Type B pancreatic cell (in vitro differentiated cells): ENCODE measurements around the gene IMPDH1. TPM values are rescaled to one million over a fixed set of nuclear protein-coding genes. Genes with fewer than 3 reads are reported as not detected.

Experiments used
- DNase-seq: peaks from one replicate; pipeline ENCODE4 v3.0.0; 2021; ENCODE audit warnings: mixed read lengths; ENCODE audit not compliant: unreplicated experiment; ENCODE audit errors: extremely low spot score
- H3K27ac Mint-ChIP-seq: 2 replicates; pipeline ENCODE4 v1.8.0; 2021; ENCODE audit warnings: mild to moderate bottlenecking, mixed read lengths
- H3K27me3 Mint-ChIP-seq: 2 replicates; pipeline ENCODE4 v1.8.0; 2021; ENCODE audit warnings: mixed read lengths
- H3K36me3 Mint-ChIP-seq: 2 replicates; pipeline ENCODE4 v1.8.0; 2021; ENCODE audit warnings: mixed read lengths
- H3K4me1 Mint-ChIP-seq: one replicate; pipeline ENCODE4 v1.8.0; 2021; ENCODE audit warnings: mixed read lengths; ENCODE audit not compliant: unreplicated experiment
- H3K4me3 Mint-ChIP-seq: 2 replicates; pipeline ENCODE4 v1.8.0; 2021; ENCODE audit warnings: mild to moderate bottlenecking, mixed read lengths
- H3K9me3 Mint-ChIP-seq: 2 replicates; pipeline ENCODE4 v1.8.0; 2021; ENCODE audit warnings: mixed read lengths
- CTCF ChIP-seq: fragments of 200-600 bp; sonication (generic); conservative IDR thresholded peaks from 2 replicates; pipeline ENCODE4 v1.5.0; 2021; ENCODE audit warnings: antibody characterized with exemption, mild to moderate bottlenecking
- total RNA-seq: library from RNA; stranded (reverse); gene quantifications from 2 replicates; pipeline ENCODE4 v1.2.1, GENCODE V29; 2021; ENCODE audit warnings: low replicate concordance

The IMPDH1 gene
- total RNA-seq, 1 donor from 2014 or later: 42.2 TPM

DNA sequence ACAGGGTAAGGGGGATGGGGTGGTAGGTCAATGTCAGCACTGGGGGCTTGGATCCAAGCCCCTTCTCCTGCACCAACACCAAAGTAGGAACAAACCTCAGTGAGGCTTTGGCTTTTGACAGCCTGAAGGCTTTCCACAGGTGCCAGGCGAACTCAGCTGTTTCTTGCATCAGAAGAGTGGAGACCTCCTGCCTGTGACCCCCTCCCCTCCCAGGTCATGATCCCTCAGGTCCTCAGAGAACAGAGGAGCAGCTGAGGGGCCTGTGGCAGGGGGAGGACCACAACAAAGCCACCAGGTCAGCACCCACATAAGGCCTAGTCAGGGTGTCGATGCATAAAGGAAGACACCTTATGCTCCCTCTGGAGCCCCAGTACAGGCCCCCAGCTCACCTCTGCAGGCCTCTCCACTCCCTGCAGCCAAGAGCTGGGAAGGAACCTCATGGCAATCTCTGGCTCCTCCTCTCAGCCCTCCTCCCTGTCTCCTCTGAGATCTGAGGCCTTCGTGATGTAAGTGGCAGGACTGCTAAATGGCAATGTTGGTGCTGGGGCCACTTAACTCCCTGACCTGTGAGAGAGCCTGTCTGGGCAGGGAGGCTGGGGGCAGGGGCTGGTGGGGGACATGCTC, 29.2 kb downstream of the IMPDH1 start:
- Mint-ChIP-seq H3K4me3 (no peak overlapping the region), H3K9me3 (no peaks in the 10 kb centered on the region), H3K4me1 (peaks cover 19% of the 10 kb centered on the region), H3K27me3 (no peaks in the 10 kb centered on the region), H3K27ac (no peak overlapping the region), H3K36me3 (no peaks in the 10 kb centered on the region)
- no peak for TF ChIP-seq CTCF
- DNase-seq: no peak

GRCh38 chr7:128379900-128380479, 29.8 kb downstream of the IMPDH1 start:
- H3K27me3 Mint-ChIP-seq: no peaks in the 10 kb centered on the region
- peak overlapping the region; percentile 1 for H3K4me3 Mint-ChIP-seq
- no peaks in the 10 kb centered on the region for H3K36me3 Mint-ChIP-seq

GRCh38 chr7:128378637-128379036, 31.1 kb downstream of the IMPDH1 start:
- H3K36me3 Mint-ChIP-seq: no peaks in the 10 kb centered on the region
- peaks cover 4% of the 10 kb centered on the region for H3K9me3 Mint-ChIP-seq
- peaks cover 19% of the 10 kb centered on the region for H3K4me1 Mint-ChIP-seq
- H3K27ac Mint-ChIP-seq: peak overlapping the region; percentile 48
- DNase-seq: no peak
- peaks cover 4% of the 10 kb centered on the region for H3K27me3 Mint-ChIP-seq
- H3K4me3 Mint-ChIP-seq: no peak overlapping the region
- TF ChIP-seq CTCF: no peak

More at GRCh38 chr7:128379900-128380479, 29.8 kb downstream of the IMPDH1 start:
- Mint-ChIP-seq H3K9me3 (no peaks in the 10 kb centered on the region), H3K4me1 (peaks cover 19% of the 10 kb centered on the region), H3K27ac (peak overlapping the region; percentile 11)
- no peak for TF ChIP-seq CTCF
- no peak for DNase-seq

DNA sequence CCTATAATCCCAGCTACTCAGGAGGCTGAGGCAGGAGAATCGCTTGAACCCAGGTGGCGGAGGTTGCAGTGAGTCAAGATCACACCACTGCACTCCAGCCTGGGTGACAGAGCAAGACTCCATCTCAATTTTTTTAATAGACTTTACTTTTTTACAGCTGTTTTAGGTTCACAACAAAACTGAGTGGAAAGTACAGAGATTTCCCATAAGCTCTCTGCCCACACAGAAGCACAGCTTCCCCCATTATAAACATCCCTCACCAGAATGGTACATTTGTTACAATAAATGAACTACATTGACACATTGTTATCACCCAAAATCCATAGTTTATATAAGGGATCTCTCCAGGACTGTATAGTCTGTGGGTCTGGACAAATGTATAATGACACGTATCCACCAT, 33.7 kb downstream of the IMPDH1 start:
- H3K36me3 Mint-ChIP-seq: no peaks in the 10 kb centered on the region
- H3K9me3 Mint-ChIP-seq: peaks cover 4% of the 10 kb centered on the region
- H3K27me3 Mint-ChIP-seq: peaks cover 4% of the 10 kb centered on the region
- H3K4me3 Mint-ChIP-seq: no peak overlapping the region
- TF ChIP-seq CTCF: no peak
- H3K27ac Mint-ChIP-seq: no peak overlapping the region
- peaks cover 15% of the 10 kb centered on the region for H3K4me1 Mint-ChIP-seq
- DNase-seq: no peak

DNA sequence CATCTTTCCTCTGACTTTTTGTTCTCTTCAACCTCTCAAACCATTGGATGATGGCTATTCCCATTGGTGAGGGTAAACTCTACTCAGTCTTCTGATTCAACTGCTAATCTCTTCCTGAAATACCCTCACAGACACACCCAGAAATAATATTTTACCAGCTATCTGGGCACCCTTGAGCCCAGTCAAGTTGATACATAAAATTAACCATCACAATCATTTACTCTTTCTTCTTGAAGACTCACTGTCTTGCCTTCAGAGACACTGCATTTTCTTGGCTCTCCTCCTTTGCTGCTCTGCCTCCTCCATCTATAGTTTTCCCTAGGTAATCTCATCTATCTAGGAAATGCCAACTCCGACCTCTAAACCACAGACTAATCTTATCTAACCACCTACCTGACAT, 35.7 kb downstream of the IMPDH1 start:
- peaks cover 4% of the 10 kb centered on the region for H3K9me3 Mint-ChIP-seq
- no peak for TF ChIP-seq CTCF
- H3K4me3 Mint-ChIP-seq: no peak overlapping the region

More for the DNA sequence above, 35.7 kb downstream of the IMPDH1 start:
- Mint-ChIP-seq H3K27me3 (peaks cover 4% of the 10 kb centered on the region), H3K36me3 (no peaks in the 10 kb centered on the region), H3K4me1 (peaks cover 5% of the 10 kb centered on the region), H3K27ac (no peak overlapping the region)
- no peak for DNase-seq
